Activated naive CD4-positive, alpha-beta T cell treated with anti-CD3 and anti-CD28 coated beads for 36 hours (primary cell): ENCODE results near the gene HOXB6. TPM values are rescaled to one million over a fixed set of nuclear protein-coding genes. Genes with fewer than 3 reads are reported as not detected.

Source experiments
- CTCF ChIA-PET: fragments of 350-600 bp; sonication (Branson Sonifier 250); formaldehyde crosslinking; loops from one replicate; lab custom pipeline; 2021; ENCODE audit warnings: antibody characterized with exemption; lab: Charles Lee
- DNase-seq: peaks from one replicate; pipeline ENCODE4 v3.0.0-alpha.2; 2020
- H3K27ac Mint-ChIP-seq: one replicate; pipeline ENCODE4 v1.8.0; 2021; ENCODE audit warnings: mild to moderate bottlenecking, mixed read lengths
- H3K27me3 Mint-ChIP-seq: one replicate; pipeline ENCODE4 v1.8.0; 2021; ENCODE audit warnings: low read depth, mixed read lengths
- H3K36me3 Mint-ChIP-seq: one replicate; pipeline ENCODE4 v1.8.0; 2021; ENCODE audit warnings: low read depth, mixed read lengths
- H3K4me1 Mint-ChIP-seq: one replicate; pipeline ENCODE4 v1.8.0; 2021; ENCODE audit warnings: low read depth, mixed read lengths
- H3K4me3 Mint-ChIP-seq: one replicate; pipeline ENCODE4 v1.8.0; 2021; ENCODE audit warnings: mild to moderate bottlenecking, moderate library complexity, mixed read lengths
- H3K9me3 Mint-ChIP-seq: one replicate; pipeline ENCODE4 v1.8.0; 2021; ENCODE audit warnings: mixed read lengths
- intact Hi-C: fragments of 100-400 bp; cut with micrococcal nuclease; formaldehyde crosslinking; loops from one replicate; pipeline ENCODE4 v1.15.1; 2023
- total RNA-seq, 2 experiments: library from RNA; stranded (reverse); gene quantifications; one replicate each; pipeline ENCODE4 v1.2.3, GENCODE V29; 2021

Gene HOXB6
- total RNA-seq, 2 experiments from 2014 or later: not detected

GRCh38 chr17:48559840-48560817 lies 44.7 kb downstream of the HOXB6 start:
- Mint-ChIP-seq H3K27me3 (peaks cover 19% of the 10 kb centered on the region), H3K27ac (no peak overlapping the region), H3K4me1 (peaks cover 4% of the 10 kb centered on the region), H3K9me3 (no peaks in the 10 kb centered on the region), H3K36me3 (no peaks in the 10 kb centered on the region), H3K4me3 (no peak overlapping the region)
- no peak for DNase-seq
- CTCF ChIA-PET: interaction anchor here (0.6 kb wide), 1 partner anchor 34 kb away, joined by 3 read pairs; the partner anchor contains the start of gene HOXB5
- intact Hi-C loops: no loop called here

- intact Hi-C loops: no loop called here
- Mint-ChIP-seq H3K27ac (no peak overlapping the region), H3K4me1 (peaks cover 6% of the 10 kb centered on the region), H3K36me3 (no peaks in the 10 kb centered on the region), H3K4me3 (no peak overlapping the region), H3K9me3 (no peaks in the 10 kb centered on the region), H3K27me3 (peaks cover 13% of the 10 kb centered on the region)
- no peak for DNase-seq
- CTCF ChIA-PET: no interaction called here
Measured at GRCh38 chr17:48559122-48559839, 45.5 kb downstream of the HOXB6 start.

GRCh38 chr17:48558831-48559121 lies 46.0 kb downstream of the HOXB6 start:
- Mint-ChIP-seq H3K9me3 (no peaks in the 10 kb centered on the region), H3K27me3 (peaks cover 12% of the 10 kb centered on the region), H3K4me3 (no peak overlapping the region), H3K4me1 (peaks cover 6% of the 10 kb centered on the region), H3K27ac (no peak overlapping the region), H3K36me3 (no peaks in the 10 kb centered on the region)
- no peak for DNase-seq
- CTCF ChIA-PET: no interaction called here
- intact Hi-C loops: no loop called here

- Mint-ChIP-seq H3K36me3 (no peaks in the 10 kb centered on the region), H3K27ac (no peak overlapping the region), H3K4me3 (no peak overlapping the region), H3K4me1 (peaks cover 6% of the 10 kb centered on the region), H3K9me3 (no peaks in the 10 kb centered on the region), H3K27me3 (peaks cover 11% of the 10 kb centered on the region)
- intact Hi-C loops: no loop called here
- CTCF ChIA-PET: interaction anchor here (1.0 kb wide), 1 partner anchor 75 kb away, joined by 4 read pairs; no protein-coding TSS in a partner anchor
- no peak for DNase-seq
Measured at GRCh38 chr17:48558057-48558830, 46.5 kb downstream of the HOXB6 start.

- no peak overlapping the region for H3K27ac Mint-ChIP-seq
- no peaks in the 10 kb centered on the region for H3K9me3 Mint-ChIP-seq
Measured at GRCh38 chr17:48556576-48557401, 48.0 kb downstream of the HOXB6 start.

GRCh38 chr17:48556229-48556575 lies 48.6 kb downstream of the HOXB6 start:
- Mint-ChIP-seq H3K4me3 (no peak overlapping the region), H3K4me1 (peaks cover 6% of the 10 kb centered on the region), H3K27ac (no peak overlapping the region), H3K9me3 (no peaks in the 10 kb centered on the region), H3K36me3 (no peaks in the 10 kb centered on the region), H3K27me3 (peaks cover 7% of the 10 kb centered on the region)
- CTCF ChIA-PET: interaction anchor here (1.0 to 2.7 kb wide), 3 partner anchors 9 to 65 kb away, joined by 3 to 9 read pairs (median 3); no protein-coding TSS in a partner anchor
- no peak for DNase-seq
- intact Hi-C loops: no loop called here

More at GRCh38 chr17:48556576-48557401, 48.0 kb downstream of the HOXB6 start:
- no peak for DNase-seq
- no peak overlapping the region for H3K4me3 Mint-ChIP-seq
- H3K27me3 Mint-ChIP-seq: peaks cover 7% of the 10 kb centered on the region
- CTCF ChIA-PET: interaction anchor here (1.0 to 2.7 kb wide), 3 partner anchors 9 to 74 kb away, joined by 3 to 9 read pairs (median 4); no protein-coding TSS in a partner anchor
- no peaks in the 10 kb centered on the region for H3K36me3 Mint-ChIP-seq
- intact Hi-C loops: no loop called here
- peaks cover 6% of the 10 kb centered on the region for H3K4me1 Mint-ChIP-seq

GRCh38 chr17:48555258-48556228 lies 49.2 kb downstream of the HOXB6 start:
- no peaks in the 10 kb centered on the region for H3K9me3 Mint-ChIP-seq
- no peaks in the 10 kb centered on the region for H3K36me3 Mint-ChIP-seq
- intact Hi-C loops: loop anchor here (1.0 kb wide), 1 partner anchor 42 kb away; no protein-coding TSS in a partner anchor
- peaks cover 7% of the 10 kb centered on the region for H3K27me3 Mint-ChIP-seq
- peak; percentile 31 for DNase-seq
- H3K4me1 Mint-ChIP-seq: peaks cover 6% of the 10 kb centered on the region
- no peak overlapping the region for H3K27ac Mint-ChIP-seq
- CTCF ChIA-PET: interaction anchor here (1.0 to 2.7 kb wide), 3 partner anchors 8 to 64 kb away, joined by 3 to 9 read pairs (median 3); no protein-coding TSS in a partner anchor
- peak overlapping the region; percentile 82 for H3K4me3 Mint-ChIP-seq

- H3K4me3 Mint-ChIP-seq: peak overlapping the region; percentile 82
- H3K27ac Mint-ChIP-seq: no peak overlapping the region
- H3K36me3 Mint-ChIP-seq: no peaks in the 10 kb centered on the region
- intact Hi-C loops: loop anchor here (1.0 kb wide), 1 partner anchor 41 kb away; no protein-coding TSS in a partner anchor
- no peaks in the 10 kb centered on the region for H3K9me3 Mint-ChIP-seq
- peaks cover 7% of the 10 kb centered on the region for H3K27me3 Mint-ChIP-seq
- DNase-seq: no peak
- H3K4me1 Mint-ChIP-seq: peaks cover 6% of the 10 kb centered on the region
- CTCF ChIA-PET: interaction anchor here (2.7 kb wide), 1 partner anchor 62 kb away, joined by 9 read pairs; no protein-coding TSS in a partner anchor
Measured at GRCh38 chr17:48554412-48555257, 50.2 kb downstream of the HOXB6 start.

- H3K27me3 Mint-ChIP-seq: peaks cover 7% of the 10 kb centered on the region
- intact Hi-C loops: no loop called here
- no peak overlapping the region for H3K4me3 Mint-ChIP-seq
- no peaks in the 10 kb centered on the region for H3K9me3 Mint-ChIP-seq
- H3K4me1 Mint-ChIP-seq: peaks cover 6% of the 10 kb centered on the region
- no peak overlapping the region for H3K27ac Mint-ChIP-seq
- no peak for DNase-seq
- no peaks in the 10 kb centered on the region for H3K36me3 Mint-ChIP-seq
- CTCF ChIA-PET: interaction anchor here (0.6 to 0.7 kb wide), 2 partner anchors 48 to 861 kb away, joined by 4 read pairs; partner anchors contain the start of gene PHB1
Measured at GRCh38 chr17:48553826-48554225, 51.0 kb downstream of the HOXB6 start.

GRCh38 chr17:48553190-48553547 lies 51.6 kb downstream of the HOXB6 start:
- Mint-ChIP-seq H3K36me3 (no peaks in the 10 kb centered on the region), H3K27ac (no peak overlapping the region), H3K4me3 (no peak overlapping the region), H3K4me1 (peaks cover 11% of the 10 kb centered on the region), H3K27me3 (peaks cover 4% of the 10 kb centered on the region), H3K9me3 (no peaks in the 10 kb centered on the region)
- intact Hi-C loops: no loop called here
- CTCF ChIA-PET: no interaction called here
- no peak for DNase-seq
